HL-60/S4 treated with phorbol 12-myristate 13-acetate at 8.2 ng/mL for 4 days and 3 days (cell line): ENCODE measurements around the gene COL7A1.

Experiments
- in situ Hi-C: fragments of 300-500 bp; cut with MboI; formaldehyde crosslinking; loops from 2 replicates; pipeline ENCODE4 v1.15.0; 2022; ENCODE audit warnings: low sequenced_read_pairs

Gene COL7A1

GRCh38 chr3:48592519-48593087 is 2.5 kb downstream of the COL7A1 start:
- in situ Hi-C loops = no loop called here

- in situ Hi-C loops = no loop called here
Observed at GRCh38 chr3:48591886-48592518, 3.1 kb downstream of the COL7A1 start.

GRCh38 chr3:48591436-48591835 is 3.7 kb downstream of the COL7A1 start:
- in situ Hi-C loops = no loop called here

- in situ Hi-C loops = no loop called here
Observed at GRCh38 chr3:48588230-48588629, 6.9 kb downstream of the COL7A1 start.

GRCh38 chr3:48587686-48588085 is 7.4 kb downstream of the COL7A1 start:
- in situ Hi-C loops = no loop called here

GRCh38 chr3:48585411-48585810 is 9.7 kb downstream of the COL7A1 start:
- in situ Hi-C loops = no loop called here

- in situ Hi-C loops = no loop called here
Observed at GRCh38 chr3:48584836-48585235, 10.3 kb downstream of the COL7A1 start.

- in situ Hi-C loops = no loop called here
Observed at GRCh38 chr3:48581621-48582481, 13.3 kb downstream of the COL7A1 start.

- in situ Hi-C loops = no loop called here
Observed at GRCh38 chr3:48576647-48577046, 18.5 kb downstream of the COL7A1 start.

- in situ Hi-C loops = no loop called here
Observed at GRCh38 chr3:48575366-48575765, 19.8 kb downstream of the COL7A1 start.

- in situ Hi-C loops = no loop called here
Observed at GRCh38 chr3:48573973-48574585, 21.1 kb downstream of the COL7A1 start.

GRCh38 chr3:48572517-48572916 is 22.6 kb downstream of the COL7A1 start:
- in situ Hi-C loops = no loop called here

GRCh38 chr3:48571938-48572337 is 23.2 kb downstream of the COL7A1 start:
- in situ Hi-C loops = no loop called here

GRCh38 chr3:48569808-48570450 is 25.2 kb downstream of the COL7A1 start:
- in situ Hi-C loops = no loop called here

GRCh38 chr3:48569400-48569799 is 25.7 kb downstream of the COL7A1 start:
- in situ Hi-C loops = no loop called here

- in situ Hi-C loops = no loop called here
Observed at GRCh38 chr3:48568476-48568875, 26.7 kb downstream of the COL7A1 start.

GRCh38 chr3:48567500-48567899 is 27.6 kb downstream of the COL7A1 start:
- in situ Hi-C loops = no loop called here

- in situ Hi-C loops = no loop called here
Observed at GRCh38 chr3:48567090-48567489, 28.0 kb downstream of the COL7A1 start.

GRCh38 chr3:48566401-48566760 is 28.7 kb downstream of the COL7A1 start:
- in situ Hi-C loops = no loop called here

GRCh38 chr3:48565591-48566400 is 29.3 kb downstream of the COL7A1 start:
- in situ Hi-C loops = no loop called here
